Ishikawa (cell line): ENCODE results near the gene C17orf107.

Experiments used
- CEBPB ChIP-seq: IDR thresholded peaks from 2 replicates; pipeline ENCODE4 v1.6.1; 2012
- CREB1 ChIP-seq: IDR thresholded peaks from 2 replicates; pipeline ENCODE4 v1.6.1; 2012; ENCODE audit warnings: low read depth
- EGR1 ChIP-seq: IDR thresholded peaks from 2 replicates; pipeline ENCODE4 v1.6.1; 2012
- EP300 ChIP-seq: IDR thresholded peaks from 2 replicates; pipeline ENCODE4 v1.6.1; 2012; ENCODE audit warnings: borderline replicate concordance
- FOXM1 ChIP-seq: IDR thresholded peaks from 2 replicates; pipeline ENCODE4 v1.6.1; 2012; ENCODE audit warnings: low read depth, borderline replicate concordance
- NFIC ChIP-seq: IDR thresholded peaks from 2 replicates; pipeline ENCODE4 v1.6.1; 2012
- RAD21 ChIP-seq: IDR thresholded peaks from 2 replicates; pipeline ENCODE4 v1.6.1; 2012; ENCODE audit warnings: low read depth
- TAF1 ChIP-seq: IDR thresholded peaks from 2 replicates; pipeline ENCODE4 v1.6.1; 2012; ENCODE audit warnings: low read depth, mild to moderate bottlenecking
- TCF12 ChIP-seq: IDR thresholded peaks from 2 replicates; pipeline ENCODE4 v1.6.1; 2012; ENCODE audit warnings: low read depth
- YY1 ChIP-seq: IDR thresholded peaks from 2 replicates; pipeline ENCODE4 v1.6.1; 2012; ENCODE audit warnings: low read depth
- ZBTB7A ChIP-seq: IDR thresholded peaks from 2 replicates; pipeline ENCODE4 v1.6.1; 2012; ENCODE audit warnings: low read depth
- TF ChIP-seq, protein P1 (sequence below): IDR thresholded peaks from 2 replicates; pipeline ENCODE4 v1.6.1; 2012
- TF ChIP-seq, protein P2 (sequence below): IDR thresholded peaks from 2 replicates; pipeline ENCODE4 v1.6.1; 2012; ENCODE audit warnings: low read depth, mild to moderate bottlenecking
- TF ChIP-seq, protein P3 (sequence below): IDR thresholded peaks from 2 replicates; pipeline ENCODE4 v1.6.1; 2012

C17orf107 gene

GRCh38 chr17:4872786-4873185, 26.6 kb upstream of the C17orf107 start:
- TF ChIP-seq FOXM1 (no peak), TCF12 (no peak), CREB1 (no peak)

GRCh38 chr17:4877089-4877488, 22.2 kb upstream of the C17orf107 start:
- TF ChIP-seq EP300 (no peak), TAF1 (no peak), TCF12 (no peak), RAD21 (no peak), ZBTB7A (no peak)
- TF ChIP-seq, protein P1, sequence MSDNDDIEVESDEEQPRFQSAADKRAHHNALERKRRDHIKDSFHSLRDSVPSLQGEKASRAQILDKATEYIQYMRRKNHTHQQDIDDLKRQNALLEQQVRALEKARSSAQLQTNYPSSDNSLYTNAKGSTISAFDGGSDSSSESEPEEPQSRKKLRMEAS, result no peak
- TF ChIP-seq, protein P2, sequence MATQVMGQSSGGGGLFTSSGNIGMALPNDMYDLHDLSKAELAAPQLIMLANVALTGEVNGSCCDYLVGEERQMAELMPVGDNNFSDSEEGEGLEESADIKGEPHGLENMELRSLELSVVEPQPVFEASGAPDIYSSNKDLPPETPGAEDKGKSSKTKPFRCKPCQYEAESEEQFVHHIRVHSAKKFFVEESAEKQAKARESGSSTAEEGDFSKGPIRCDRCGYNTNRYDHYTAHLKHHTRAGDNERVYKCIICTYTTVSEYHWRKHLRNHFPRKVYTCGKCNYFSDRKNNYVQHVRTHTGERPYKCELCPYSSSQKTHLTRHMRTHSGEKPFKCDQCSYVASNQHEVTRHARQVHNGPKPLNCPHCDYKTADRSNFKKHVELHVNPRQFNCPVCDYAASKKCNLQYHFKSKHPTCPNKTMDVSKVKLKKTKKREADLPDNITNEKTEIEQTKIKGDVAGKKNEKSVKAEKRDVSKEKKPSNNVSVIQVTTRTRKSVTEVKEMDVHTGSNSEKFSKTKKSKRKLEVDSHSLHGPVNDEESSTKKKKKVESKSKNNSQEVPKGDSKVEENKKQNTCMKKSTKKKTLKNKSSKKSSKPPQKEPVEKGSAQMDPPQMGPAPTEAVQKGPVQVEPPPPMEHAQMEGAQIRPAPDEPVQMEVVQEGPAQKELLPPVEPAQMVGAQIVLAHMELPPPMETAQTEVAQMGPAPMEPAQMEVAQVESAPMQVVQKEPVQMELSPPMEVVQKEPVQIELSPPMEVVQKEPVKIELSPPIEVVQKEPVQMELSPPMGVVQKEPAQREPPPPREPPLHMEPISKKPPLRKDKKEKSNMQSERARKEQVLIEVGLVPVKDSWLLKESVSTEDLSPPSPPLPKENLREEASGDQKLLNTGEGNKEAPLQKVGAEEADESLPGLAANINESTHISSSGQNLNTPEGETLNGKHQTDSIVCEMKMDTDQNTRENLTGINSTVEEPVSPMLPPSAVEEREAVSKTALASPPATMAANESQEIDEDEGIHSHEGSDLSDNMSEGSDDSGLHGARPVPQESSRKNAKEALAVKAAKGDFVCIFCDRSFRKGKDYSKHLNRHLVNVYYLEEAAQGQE, result no peak

- TF ChIP-seq RAD21 (no peak), TCF12 (no peak), CREB1 (no peak)
- TF ChIP-seq, protein P2, result no peak
- TF ChIP-seq, protein P1, result no peak
Measured at GRCh38 chr17:4879601-4880000, 19.7 kb upstream of the C17orf107 start.

DNA sequence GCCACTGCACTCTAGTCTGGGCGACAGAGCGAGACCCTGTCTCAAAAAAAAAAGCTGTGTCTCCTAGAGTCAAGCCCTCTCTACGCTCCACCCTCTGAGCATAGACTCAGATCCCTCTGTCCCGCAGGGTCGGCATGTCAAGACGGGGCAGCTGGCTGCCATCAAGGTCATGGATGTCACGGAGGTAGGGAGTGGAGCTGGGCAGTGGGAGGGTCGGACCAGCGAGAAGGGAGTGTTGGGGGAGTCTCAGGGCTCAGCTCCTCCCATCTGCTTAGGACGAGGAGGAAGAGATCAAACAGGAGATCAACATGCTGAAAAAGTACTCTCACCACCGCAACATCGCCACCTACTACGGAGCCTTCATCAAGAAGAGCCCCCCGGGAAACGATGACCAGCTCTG, 18.5 kb upstream of the C17orf107 start:
- TF ChIP-seq YY1 (no peak), NFIC (no peak), TCF12 (no peak), EGR1 (no peak), ZBTB7A (no peak), CEBPB (no peak), TAF1 (no peak), FOXM1 (no peak), EP300 (no peak), CREB1 (no peak), RAD21 (no peak)
- TF ChIP-seq, protein P1, result no peak
- TF ChIP-seq, protein P2, result no peak
- TF ChIP-seq, protein P3, sequence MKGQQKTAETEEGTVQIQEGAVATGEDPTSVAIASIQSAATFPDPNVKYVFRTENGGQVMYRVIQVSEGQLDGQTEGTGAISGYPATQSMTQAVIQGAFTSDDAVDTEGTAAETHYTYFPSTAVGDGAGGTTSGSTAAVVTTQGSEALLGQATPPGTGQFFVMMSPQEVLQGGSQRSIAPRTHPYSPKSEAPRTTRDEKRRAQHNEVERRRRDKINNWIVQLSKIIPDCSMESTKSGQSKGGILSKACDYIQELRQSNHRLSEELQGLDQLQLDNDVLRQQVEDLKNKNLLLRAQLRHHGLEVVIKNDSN, result no peak

- TF ChIP-seq RAD21 (peak; percentile 79), FOXM1 (no peak)
Measured at GRCh38 chr17:4881761-4882555, 17.4 kb upstream of the C17orf107 start.
